ENCODE data around the gene OPTN.
"Not testable (repeated sequence)": the region's sequence is repeated elsewhere in the genome, so short reads cannot be mapped to it uniquely, and the experiment has no call there.

The OPTN gene

DNA sequence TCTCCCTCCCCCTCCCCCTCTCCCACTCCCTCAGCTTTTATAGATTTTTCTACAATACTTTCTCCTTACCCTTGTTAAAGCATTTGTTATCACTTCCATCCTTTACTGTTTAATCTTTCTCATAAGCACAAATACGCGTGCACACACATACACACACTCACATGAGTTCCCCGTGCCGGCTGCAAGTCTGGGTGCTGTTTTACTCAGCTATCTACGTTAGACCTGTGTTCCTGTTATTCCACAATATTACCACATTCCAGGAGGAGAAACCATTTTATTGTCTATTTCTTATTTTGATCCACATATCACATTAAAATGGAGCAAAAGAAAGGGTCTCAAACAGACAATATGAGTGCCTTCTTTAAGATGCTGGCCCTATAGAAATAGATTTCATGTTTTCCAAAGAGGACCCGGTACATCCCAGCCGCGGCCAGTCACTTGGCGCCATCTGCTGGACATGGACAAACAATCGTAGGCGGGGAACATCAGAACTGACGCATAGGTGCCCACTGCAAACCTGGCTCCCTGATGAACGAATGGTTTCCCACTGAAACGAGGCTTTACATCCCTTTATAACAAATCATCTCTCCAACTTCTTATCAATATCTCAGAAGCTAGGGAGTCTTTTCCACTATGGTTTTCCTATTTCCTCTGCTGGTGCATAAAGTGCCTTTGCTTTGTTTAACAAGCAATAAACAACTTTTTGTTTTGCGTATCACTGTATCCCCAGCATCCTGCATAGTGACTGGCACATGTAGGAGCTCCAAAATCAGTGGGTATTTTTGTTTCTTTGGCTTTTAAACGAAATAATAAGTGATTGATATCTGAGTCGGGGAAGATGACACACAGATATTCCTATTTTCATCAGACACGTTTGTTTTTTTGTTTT, 25.2 kb upstream of the OPTN start:
- TF ChIP-seq, protein P1, sequence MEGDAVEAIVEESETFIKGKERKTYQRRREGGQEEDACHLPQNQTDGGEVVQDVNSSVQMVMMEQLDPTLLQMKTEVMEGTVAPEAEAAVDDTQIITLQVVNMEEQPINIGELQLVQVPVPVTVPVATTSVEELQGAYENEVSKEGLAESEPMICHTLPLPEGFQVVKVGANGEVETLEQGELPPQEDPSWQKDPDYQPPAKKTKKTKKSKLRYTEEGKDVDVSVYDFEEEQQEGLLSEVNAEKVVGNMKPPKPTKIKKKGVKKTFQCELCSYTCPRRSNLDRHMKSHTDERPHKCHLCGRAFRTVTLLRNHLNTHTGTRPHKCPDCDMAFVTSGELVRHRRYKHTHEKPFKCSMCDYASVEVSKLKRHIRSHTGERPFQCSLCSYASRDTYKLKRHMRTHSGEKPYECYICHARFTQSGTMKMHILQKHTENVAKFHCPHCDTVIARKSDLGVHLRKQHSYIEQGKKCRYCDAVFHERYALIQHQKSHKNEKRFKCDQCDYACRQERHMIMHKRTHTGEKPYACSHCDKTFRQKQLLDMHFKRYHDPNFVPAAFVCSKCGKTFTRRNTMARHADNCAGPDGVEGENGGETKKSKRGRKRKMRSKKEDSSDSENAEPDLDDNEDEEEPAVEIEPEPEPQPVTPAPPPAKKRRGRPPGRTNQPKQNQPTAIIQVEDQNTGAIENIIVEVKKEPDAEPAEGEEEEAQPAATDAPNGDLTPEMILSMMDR (IDR thresholded peaks at IDR 0.05; ENCODE audit: low read depth, low read length), result peak; percentile 66
- H3K4me3 ChIP-seq (ENCODE audit: low read depth, low read length), result no peak overlapping the region
- H3K36me3 ChIP-seq, result no peaks in the 10 kb centered on the region
- no peaks in the 10 kb centered on the region for H3K27me3 ChIP-seq (ENCODE audit: insufficient read depth, low read depth, severe bottlenecking)
- no peaks in the 10 kb centered on the region for H3K9me3 ChIP-seq (ENCODE audit: severe bottlenecking)
- peak; percentile 55 for DNase-seq
- H3K27ac ChIP-seq, result no peak overlapping the region

DNA sequence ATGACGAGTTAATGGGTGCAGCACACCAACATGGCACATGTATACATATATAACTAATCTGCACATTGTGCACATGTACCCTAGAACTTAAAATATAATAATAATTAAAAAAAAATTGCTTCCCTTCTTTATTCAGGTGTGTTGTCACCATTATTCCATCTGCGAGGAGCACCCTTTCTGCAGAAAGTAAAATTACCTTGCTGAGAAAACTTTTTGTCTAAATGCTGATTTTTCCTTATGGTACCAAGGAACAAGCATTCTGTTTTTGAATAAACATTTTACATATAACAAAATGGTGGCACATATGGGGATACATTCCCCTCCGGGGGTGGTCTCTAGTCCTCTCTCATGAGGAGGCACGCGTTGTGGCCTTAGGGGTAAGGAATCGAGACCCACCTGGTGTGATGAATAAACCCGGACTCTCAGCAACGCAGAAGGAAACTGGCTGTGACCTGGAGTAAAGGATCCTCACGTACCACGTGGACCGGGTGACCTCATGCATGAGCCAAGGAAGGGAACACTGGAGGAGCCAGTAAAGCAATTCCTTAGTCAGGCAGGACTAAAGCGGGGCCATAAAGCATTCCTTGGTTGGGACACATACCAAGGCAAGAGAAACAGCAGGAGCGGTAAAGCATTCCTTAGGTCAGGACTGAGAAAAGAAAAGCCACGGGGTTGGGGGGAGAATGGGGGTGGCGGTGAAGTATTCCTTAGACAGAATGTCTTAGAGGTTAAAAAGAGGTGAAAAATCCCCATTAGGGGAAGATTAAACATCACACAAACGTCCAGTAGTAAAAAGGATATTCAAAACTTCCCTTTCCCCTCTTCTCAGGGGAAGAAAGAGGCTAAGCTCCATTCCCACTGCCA, 20.8 kb upstream of the OPTN start:
- Histone ChIP-seq H3K27ac (no peak overlapping the region), H3K36me3 (no peaks in the 10 kb centered on the region), H3K4me3 (ENCODE audit: low read depth, low read length) (no peak overlapping the region), H3K9me3 (ENCODE audit: severe bottlenecking) (no peaks in the 10 kb centered on the region), H3K27me3 (ENCODE audit: insufficient read depth, low read depth, severe bottlenecking) (no peaks in the 10 kb centered on the region)
- TF ChIP-seq, protein P1 (IDR thresholded peaks at IDR 0.05; ENCODE audit: low read depth, low read length), result no peak
- no peak for DNase-seq

DNA sequence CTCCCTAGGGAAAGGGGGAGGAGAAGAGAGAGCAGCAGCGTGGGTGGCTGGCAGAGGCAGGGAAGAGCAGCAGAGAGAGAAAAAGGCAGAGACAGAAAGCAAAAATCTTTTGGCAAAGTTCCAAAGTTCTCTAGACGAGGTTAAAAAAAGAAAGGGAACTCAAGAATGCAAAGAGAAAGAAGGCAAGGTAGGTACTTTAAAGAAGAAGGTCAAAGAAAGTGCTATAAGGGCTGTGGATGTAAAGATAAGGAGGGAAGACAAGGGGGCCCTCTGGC, 20.2 kb upstream of the OPTN start:
- no peaks in the 10 kb centered on the region for H3K36me3 ChIP-seq
- TF ChIP-seq, protein P1 (IDR thresholded peaks at IDR 0.05; ENCODE audit: low read depth, low read length), result no peak
- H3K9me3 ChIP-seq (ENCODE audit: severe bottlenecking), result no peaks in the 10 kb centered on the region
- DNase-seq, result no peak
- H3K27ac ChIP-seq, result no peak overlapping the region
- no peaks in the 10 kb centered on the region for H3K27me3 ChIP-seq (ENCODE audit: insufficient read depth, low read depth, severe bottlenecking)
- H3K4me3 ChIP-seq (ENCODE audit: low read depth, low read length), result no peak overlapping the region

DNA sequence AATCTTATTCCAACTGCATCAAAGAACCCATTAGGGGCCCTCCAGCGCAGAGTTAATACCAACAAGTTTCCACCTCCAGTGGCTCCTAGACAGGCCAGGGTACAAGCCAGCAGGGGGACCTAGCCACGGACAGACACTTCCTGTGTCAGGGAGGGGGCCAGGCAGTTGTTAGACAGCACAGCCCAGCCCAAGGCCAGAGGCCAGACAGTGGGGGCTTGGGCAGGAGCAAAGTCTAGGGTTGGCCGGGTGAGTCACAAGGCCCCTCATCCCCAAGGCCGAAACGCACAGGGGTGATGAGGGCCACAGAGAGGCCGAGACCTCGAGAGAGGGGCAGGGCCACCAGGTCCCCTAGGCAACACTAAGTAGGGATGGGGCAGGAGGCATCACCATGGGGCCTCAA, 19.3 kb upstream of the OPTN start:
- Histone ChIP-seq H3K9me3 (ENCODE audit: severe bottlenecking) (no peaks in the 10 kb centered on the region), H3K27ac (no peak overlapping the region), H3K27me3 (ENCODE audit: insufficient read depth, low read depth, severe bottlenecking) (no peaks in the 10 kb centered on the region), H3K36me3 (no peaks in the 10 kb centered on the region), H3K4me3 (ENCODE audit: low read depth, low read length) (no peak overlapping the region)
- TF ChIP-seq, protein P1 (IDR thresholded peaks at IDR 0.05; ENCODE audit: low read depth, low read length), result no peak
- no peak for DNase-seq

DNA sequence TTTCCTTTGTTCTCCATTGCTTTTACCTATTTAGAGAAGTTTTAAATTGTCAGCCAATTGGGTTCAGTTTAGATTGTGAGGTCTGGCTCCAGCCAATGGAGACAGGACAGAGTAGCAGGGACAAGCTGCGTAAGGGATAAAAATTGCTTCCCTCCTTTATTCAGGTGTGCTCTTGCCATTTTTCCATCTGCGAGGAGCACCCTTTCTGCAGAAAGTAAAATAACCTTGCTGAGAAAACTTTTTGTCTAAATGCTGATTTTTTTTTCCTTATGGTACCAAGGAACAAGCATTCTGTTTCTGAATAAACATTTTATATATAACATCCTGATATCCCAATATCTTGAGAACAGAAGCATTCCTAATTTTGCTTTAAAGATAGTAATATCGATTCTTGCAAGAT, 16.3 kb upstream of the OPTN start:
- H3K27me3 ChIP-seq (ENCODE audit: insufficient read depth, low read depth, severe bottlenecking); H3K9me3 ChIP-seq (ENCODE audit: severe bottlenecking); H3K4me3 ChIP-seq (ENCODE audit: low read depth, low read length); DNase-seq; H3K36me3 ChIP-seq; H3K27ac ChIP-seq: not testable (repeated sequence)

DNA sequence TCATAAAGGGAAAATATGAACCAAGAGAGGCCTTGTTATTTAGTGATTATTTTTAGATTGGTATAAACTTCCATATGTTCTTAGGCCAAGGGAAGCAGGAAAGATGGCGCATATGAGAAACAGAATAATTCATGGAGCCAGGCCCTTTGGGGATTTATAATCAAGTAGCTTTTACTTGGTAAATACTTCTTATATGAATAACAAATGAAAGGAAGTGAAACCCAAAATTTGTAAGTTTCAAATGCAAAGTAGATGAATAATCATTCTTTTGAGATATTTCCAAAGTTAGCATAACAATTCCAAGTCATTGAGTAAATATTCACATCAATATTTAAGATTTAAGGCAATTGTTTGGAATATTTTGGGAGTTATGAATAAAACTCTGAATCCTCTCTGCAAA, 13.9 kb upstream of the OPTN start:
- no peaks in the 10 kb centered on the region for H3K27me3 ChIP-seq (ENCODE audit: insufficient read depth, low read depth, severe bottlenecking)
- H3K36me3 ChIP-seq, result no peaks in the 10 kb centered on the region
- no peak for DNase-seq
- no peak overlapping the region for H3K4me3 ChIP-seq (ENCODE audit: low read depth, low read length)
- no peak overlapping the region for H3K27ac ChIP-seq
- no peaks in the 10 kb centered on the region for H3K9me3 ChIP-seq (ENCODE audit: severe bottlenecking)
- TF ChIP-seq, protein P1 (IDR thresholded peaks at IDR 0.05; ENCODE audit: low read depth, low read length), result no peak
